Muscle of leg (tissue), 11 donors: ENCODE data around the gene UROC1. TPM values are rescaled to one million over a fixed set of nuclear protein-coding genes. Genes with fewer than 3 reads are reported as not detected.

Source experiments
- DNase-seq: peaks from one replicate; pipeline ENCODE4 v3.0.0; 2013
- H3K27ac ChIP-seq: one replicate; pipeline ENCODE4 v1.5.1; 2013; ENCODE audit warnings: mild to moderate bottlenecking, low read length, control low read depth
- H3K27me3 ChIP-seq: one replicate; pipeline ENCODE4 v1.6.1; 2013; ENCODE audit warnings: low read length; ENCODE audit not compliant: control insufficient read depth, insufficient read depth
- H3K36me3 ChIP-seq: one replicate; pipeline ENCODE4 v1.6.1; 2013; ENCODE audit warnings: low read length; ENCODE audit not compliant: control insufficient read depth, insufficient read depth
- H3K4me1 ChIP-seq: one replicate; pipeline ENCODE4 v1.6.1; 2013; ENCODE audit warnings: low read length; ENCODE audit not compliant: control insufficient read depth, insufficient read depth
- H3K4me3 ChIP-seq: one replicate; pipeline ENCODE4 v1.5.1; 2013; ENCODE audit warnings: low read length, control low read depth
- H3K9me3 ChIP-seq: replicated peaks from 2 replicates; pipeline ENCODE4 v1.6.1; 2013; ENCODE audit warnings: low read depth, low read length; ENCODE audit not compliant: control insufficient read depth
- WGBS: methylation state at CpG from one replicate; pipeline ENCODE4 v1.1.5; 2013; ENCODE audit warnings: missing lambda C conversion rate; ENCODE audit not compliant: insufficient coverage; 5-methylcytosine and 5-hydroxymethylcytosine counted together
- polyA plus RNA-seq, 8 donors: library from polyadenylated mRNA; unstranded; fragments of 120-200 nt; gene quantifications; one replicate each; pipeline versions ENCODE4 v1.2.1 to v1.2.3, GENCODE V29; 2013; ENCODE audit warnings: inconsistent platforms in 1 of 8, low replicate concordance in 1 of 8; ENCODE audit not compliant: insufficient read length in 8 of 8, insufficient read depth in 1 of 8
- total RNA-seq: library from RNA; stranded (reverse); fragments of 120-200 nt; gene quantifications from one replicate; pipeline ENCODE4 v1.2.4, GENCODE V29; 2013

UROC1 gene
- total and polyA plus RNA-seq, 9 donors: 0.04 to 0.15 (median 0.09) TPM; not detected in 3

- no peaks in the 10 kb centered on the region for H3K36me3 ChIP-seq
- DNase-seq: no peak
- peaks cover 20% of the 10 kb centered on the region for H3K4me1 ChIP-seq
- no peak overlapping the region for H3K4me3 ChIP-seq
- peaks cover 11% of the 10 kb centered on the region for H3K27me3 ChIP-seq
- no peak overlapping the region for H3K27ac ChIP-seq
- no peaks in the 10 kb centered on the region for H3K9me3 ChIP-seq
- WGBS: 81% methylated on average over 6 of the region's 9 CpGs
These were observed 9.7 kb downstream of the UROC1 start for GRCh38 chr3:126507886-126508285.

- Histone ChIP-seq H3K4me1 (peaks cover 3% of the 10 kb centered on the region), H3K27me3 (peaks cover 6% of the 10 kb centered on the region), H3K36me3 (no peaks in the 10 kb centered on the region), H3K27ac (no peak overlapping the region), H3K9me3 (no peaks in the 10 kb centered on the region), H3K4me3 (no peak overlapping the region)
- DNase-seq: no peak
- 89% methylated on average over 6 of the region's 10 CpGs for WGBS
These were observed 13.9 kb downstream of the UROC1 start for GRCh38 chr3:126503701-126504100.

DNA sequence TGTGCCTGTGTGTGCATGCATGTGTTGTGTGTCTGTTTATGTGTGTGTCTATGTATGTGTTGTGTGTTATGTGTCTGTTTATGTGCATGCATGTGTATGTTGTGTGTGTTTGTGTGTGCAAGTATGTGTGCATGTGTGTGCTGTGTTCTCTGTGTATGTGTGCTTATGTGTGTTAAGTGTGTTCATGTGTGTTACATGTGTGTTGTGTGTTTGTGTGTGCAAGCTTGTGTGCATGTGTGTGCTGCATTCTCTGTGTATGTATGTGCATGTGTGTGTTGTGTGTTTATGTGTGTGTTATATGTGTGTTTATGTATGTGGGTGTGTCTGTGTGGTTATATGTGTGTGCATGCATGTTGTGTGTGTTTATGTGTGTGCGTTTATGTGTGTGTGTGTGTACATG, 14.9 kb downstream of the UROC1 start:
- WGBS: 100% methylated on average over 1 of the region's 1 CpG
- DNase-seq: no peak
- H3K27me3 ChIP-seq: peaks cover 6% of the 10 kb centered on the region
- no peaks in the 10 kb centered on the region for H3K4me1 ChIP-seq
- H3K36me3 ChIP-seq: no peaks in the 10 kb centered on the region
- no peaks in the 10 kb centered on the region for H3K9me3 ChIP-seq
- H3K4me3 ChIP-seq: no peak overlapping the region
- no peak overlapping the region for H3K27ac ChIP-seq

GRCh38 chr3:126501736-126502135, 15.8 kb downstream of the UROC1 start:
- WGBS: 36% methylated on average over 3 of the region's 7 CpGs
- Histone ChIP-seq H3K4me1 (no peaks in the 10 kb centered on the region), H3K27ac (no peak overlapping the region), H3K27me3 (peaks cover 6% of the 10 kb centered on the region), H3K4me3 (no peak overlapping the region), H3K36me3 (no peaks in the 10 kb centered on the region), H3K9me3 (no peaks in the 10 kb centered on the region)
- no peak for DNase-seq

- Histone ChIP-seq H3K4me1 (no peaks in the 10 kb centered on the region), H3K27ac (no peak overlapping the region), H3K36me3 (no peaks in the 10 kb centered on the region), H3K27me3 (peaks cover 6% of the 10 kb centered on the region), H3K4me3 (no peak overlapping the region), H3K9me3 (no peaks in the 10 kb centered on the region)
- no peak for DNase-seq
- 55% methylated on average over 4 of the region's 5 CpGs for WGBS
These were observed 16.5 kb downstream of the UROC1 start for GRCh38 chr3:126501054-126501453.

- Histone ChIP-seq H3K4me1 (no peaks in the 10 kb centered on the region), H3K4me3 (no peak overlapping the region), H3K27me3 (peaks cover 6% of the 10 kb centered on the region), H3K9me3 (no peaks in the 10 kb centered on the region), H3K27ac (no peak overlapping the region), H3K36me3 (no peaks in the 10 kb centered on the region)
- DNase-seq: no peak
- WGBS: 83% methylated on average over 5 of the region's 7 CpGs
These were observed 17.6 kb downstream of the UROC1 start for GRCh38 chr3:126500016-126500415.

GRCh38 chr3:126499401-126499800, 18.2 kb downstream of the UROC1 start:
- H3K4me3 ChIP-seq: no peak overlapping the region
- H3K36me3 ChIP-seq: no peaks in the 10 kb centered on the region
- H3K4me1 ChIP-seq: peaks cover 3% of the 10 kb centered on the region
- H3K9me3 ChIP-seq: no peaks in the 10 kb centered on the region
- 82% methylated on average over 6 of the region's 9 CpGs for WGBS
- DNase-seq: no peak
- H3K27ac ChIP-seq: no peak overlapping the region
- peaks cover 3% of the 10 kb centered on the region for H3K27me3 ChIP-seq

- WGBS: 46% methylated on average over 5 of the region's 10 CpGs
- no peak for DNase-seq
- no peaks in the 10 kb centered on the region for H3K9me3 ChIP-seq
These were observed 18.6 kb downstream of the UROC1 start for GRCh38 chr3:126498929-126499328.

GRCh38 chr3:126498461-126498860, 19.1 kb downstream of the UROC1 start:
- no peak overlapping the region for H3K27ac ChIP-seq
- H3K27me3 ChIP-seq: peaks cover 3% of the 10 kb centered on the region
- no peak overlapping the region for H3K4me3 ChIP-seq
- H3K4me1 ChIP-seq: peaks cover 6% of the 10 kb centered on the region
- no peaks in the 10 kb centered on the region for H3K9me3 ChIP-seq
- no peaks in the 10 kb centered on the region for H3K36me3 ChIP-seq
- 72% methylated on average over 4 of the region's 4 CpGs for WGBS
- DNase-seq: no peak

More at GRCh38 chr3:126498929-126499328, 18.6 kb downstream of the UROC1 start:
- Histone ChIP-seq H3K4me1 (peaks cover 6% of the 10 kb centered on the region), H3K36me3 (no peaks in the 10 kb centered on the region), H3K27me3 (peaks cover 3% of the 10 kb centered on the region), H3K4me3 (no peak overlapping the region), H3K27ac (no peak overlapping the region)

DNA sequence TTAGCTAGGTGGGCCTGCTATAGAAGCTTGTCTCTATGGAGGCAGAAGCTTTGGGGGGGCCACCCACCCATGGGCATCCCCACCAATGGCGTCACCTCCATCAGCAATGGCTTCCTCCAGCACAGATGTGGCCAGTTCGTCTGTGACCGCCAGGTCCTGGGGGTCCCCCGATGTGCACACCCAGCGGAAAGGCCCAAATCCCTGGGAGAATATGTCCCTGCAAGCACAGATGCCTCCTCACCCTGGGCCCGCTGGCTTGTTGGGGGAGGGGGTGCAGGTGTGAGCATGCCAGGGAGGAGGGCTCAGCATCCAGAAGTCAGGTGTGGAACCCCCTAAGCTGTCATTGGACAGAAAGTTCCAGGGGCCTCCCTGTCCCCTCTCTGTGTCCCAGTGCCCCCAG, 19.6 kb downstream of the UROC1 start:
- Histone ChIP-seq H3K9me3 (no peaks in the 10 kb centered on the region), H3K4me3 (no peak overlapping the region), H3K27me3 (peaks cover 2% of the 10 kb centered on the region), H3K4me1 (peaks cover 6% of the 10 kb centered on the region), H3K27ac (no peak overlapping the region), H3K36me3 (no peaks in the 10 kb centered on the region)
- DNase-seq: no peak
- 92% methylated on average over 6 of the region's 6 CpGs for WGBS
